ENCODE results near the gene EMILIN3.

EMILIN3 gene

DNA sequence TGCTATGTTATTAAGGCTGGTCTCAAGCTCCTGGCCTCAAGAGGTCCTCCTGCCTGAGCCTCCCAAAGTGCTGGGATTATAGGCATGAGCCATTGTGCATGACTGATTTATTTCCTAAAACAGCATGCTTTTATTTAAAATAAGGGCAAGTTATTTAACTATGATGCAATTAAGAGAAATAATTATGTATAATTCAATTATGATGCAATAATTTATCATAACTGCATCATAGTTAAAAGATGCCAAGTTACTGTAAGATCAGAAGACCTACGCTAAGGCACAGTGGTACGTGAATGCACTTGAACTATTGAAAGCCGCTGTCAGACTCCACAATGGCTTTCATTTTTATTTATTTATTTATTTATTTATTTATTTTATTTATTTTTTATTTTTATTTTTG lies 24.3 kb upstream of the EMILIN3 start:
- no peak for DNase-seq

DNA sequence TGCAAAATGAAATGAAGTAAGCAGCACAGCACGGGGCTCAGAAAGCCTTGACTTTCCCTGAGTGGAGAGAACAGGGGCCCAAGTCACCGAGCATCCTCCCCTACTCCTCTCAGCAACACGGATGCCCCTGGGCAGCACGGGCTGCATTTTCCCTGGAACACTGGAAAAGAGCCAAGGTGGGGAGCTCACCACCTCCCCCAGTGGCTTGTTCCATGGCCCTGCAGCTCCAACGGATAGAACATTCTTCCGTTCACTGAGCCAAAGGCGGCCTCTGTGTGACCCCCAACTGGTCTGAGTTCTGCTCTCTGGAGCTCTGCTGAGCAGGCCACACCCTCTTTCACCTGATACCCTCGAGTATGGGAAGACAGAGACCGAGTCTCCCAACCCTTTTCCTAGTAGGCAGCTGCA lies 20.8 kb upstream of the EMILIN3 start:
- no peak for DNase-seq

- DNase-seq: no peak
Measured at GRCh38 chr20:41386502-41387427, 20.1 kb upstream of the EMILIN3 start.

DNA sequence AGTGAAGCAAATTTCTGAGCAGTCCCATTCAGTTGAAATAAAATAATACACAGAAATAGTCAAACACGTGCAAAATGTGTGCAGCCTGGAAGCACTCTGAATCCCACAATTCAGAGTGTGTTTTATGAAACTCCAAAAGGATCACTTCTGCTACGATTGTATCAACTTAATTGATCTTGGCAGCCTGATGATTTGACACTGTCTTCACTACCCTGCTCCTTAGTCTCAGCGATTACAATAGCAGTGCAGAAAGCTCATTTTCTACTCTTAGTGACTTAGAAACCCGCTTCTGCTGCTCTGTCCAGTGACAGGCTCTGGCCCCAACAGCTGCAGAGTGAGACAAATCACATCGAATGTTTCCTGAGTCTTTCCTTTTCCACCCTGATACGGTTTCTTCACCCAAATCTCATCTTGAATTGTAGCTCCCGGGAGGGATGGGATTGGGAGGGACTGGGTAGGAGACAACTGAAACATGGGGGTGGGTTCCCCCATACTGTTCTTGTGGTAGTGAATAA lies 16.2 kb upstream of the EMILIN3 start:
- DNase-seq: no peak

GRCh38 chr20:41380551-41381193 lies 14.1 kb upstream of the EMILIN3 start:
- DNase-seq: no peak

- DNase-seq: no peak
Measured at GRCh38 chr20:41379551-41379950, 12.9 kb upstream of the EMILIN3 start.

- DNase-seq: no peak
Measured at GRCh38 chr20:41377275-41377674, 10.7 kb upstream of the EMILIN3 start.

DNA sequence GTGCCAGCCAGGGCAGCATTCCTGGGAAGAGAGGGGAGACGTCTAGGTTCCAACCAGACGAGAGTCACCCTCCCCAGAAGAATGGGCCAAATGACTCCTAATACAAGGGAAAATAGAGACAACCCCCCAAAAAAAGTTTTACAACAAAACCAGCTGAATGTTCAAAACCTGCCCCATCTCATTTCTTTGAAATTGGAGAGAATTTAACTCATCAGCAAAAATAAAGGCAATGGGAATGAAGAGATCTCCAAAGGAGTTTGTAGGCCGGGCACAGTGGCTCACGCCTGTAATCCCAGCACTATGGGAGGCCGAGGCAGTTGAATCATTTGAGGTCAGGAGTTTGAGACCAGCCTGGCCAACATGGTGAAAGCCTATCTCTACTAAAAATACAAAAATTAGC lies 9.7 kb upstream of the EMILIN3 start:
- no peak for DNase-seq

GRCh38 chr20:41375846-41376245 lies 9.2 kb upstream of the EMILIN3 start:
- DNase-seq: no peak

GRCh38 chr20:41373931-41374920 lies 7.6 kb upstream of the EMILIN3 start:
- DNase-seq: no peak

DNA sequence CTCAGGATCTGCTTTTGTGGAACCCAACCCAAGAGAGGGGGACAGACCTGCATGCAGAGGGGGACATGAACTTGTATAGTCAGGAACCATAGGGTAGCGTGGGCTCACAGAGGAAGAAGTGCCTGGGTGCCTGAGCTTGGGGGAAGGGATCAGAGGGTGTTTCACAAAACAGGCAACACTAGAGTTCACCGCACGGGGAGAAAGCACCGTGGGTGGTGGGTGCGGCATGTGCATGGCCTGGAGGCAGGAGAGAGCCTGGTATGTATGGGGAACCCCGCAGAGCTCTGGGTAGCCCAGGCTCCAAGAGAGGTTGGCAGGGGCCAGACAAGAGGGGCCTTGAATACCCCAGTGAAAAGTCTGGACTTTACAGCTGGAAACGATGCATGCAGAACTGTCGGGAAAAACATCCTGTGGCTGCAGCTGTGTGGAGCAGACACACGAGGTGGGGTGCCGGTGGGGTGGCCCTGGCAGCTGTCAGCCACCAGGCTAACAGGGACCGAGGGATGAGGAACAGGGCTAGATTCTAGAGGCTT lies 6.7 kb upstream of the EMILIN3 start:
- no peak for DNase-seq

- no peak for DNase-seq
Measured at GRCh38 chr20:41371371-41371770, 4.8 kb upstream of the EMILIN3 start.

DNA sequence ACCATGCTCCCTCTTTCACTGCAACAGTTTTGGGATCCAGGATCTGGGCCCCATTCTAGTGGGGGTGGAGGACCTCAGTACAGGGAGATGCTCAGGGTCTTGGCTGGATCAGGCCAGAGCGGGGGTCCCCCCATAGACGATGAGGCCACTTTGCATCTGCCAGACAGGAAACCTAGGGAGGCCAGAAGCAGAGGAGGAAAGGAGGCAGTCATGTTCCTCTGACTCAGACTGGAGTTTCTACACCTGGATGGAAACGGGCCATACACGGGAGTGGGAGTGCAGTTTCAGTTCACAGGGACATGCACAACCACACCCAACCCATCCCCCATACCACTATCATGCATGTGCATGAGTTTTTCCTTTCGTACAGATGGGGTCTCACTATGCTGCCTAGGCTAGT lies 3.6 kb upstream of the EMILIN3 start:
- no peak for DNase-seq

DNA sequence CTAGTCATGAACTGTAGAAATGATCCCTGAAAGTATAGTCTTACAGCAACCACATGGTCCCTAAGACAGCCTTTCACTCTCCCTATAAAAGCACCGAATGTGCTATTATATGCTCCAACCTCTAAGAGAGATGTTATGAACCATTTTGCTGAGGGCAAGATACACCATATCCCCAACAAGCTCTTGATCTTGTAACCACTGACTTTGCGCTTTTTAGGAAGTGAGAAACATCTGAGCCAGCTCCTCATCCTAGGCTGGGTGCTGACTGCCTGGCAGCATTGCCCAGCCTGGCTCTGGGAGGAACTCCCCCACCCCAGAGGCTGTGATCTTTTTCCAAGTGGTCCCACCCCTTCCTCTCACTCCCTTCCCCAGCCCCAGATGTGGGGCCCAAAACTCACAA lies 3.1 kb upstream of the EMILIN3 start:
- DNase-seq: no peak

GRCh38 chr20:41367956-41368355 lies 1.3 kb upstream of the EMILIN3 start:
- no peak for DNase-seq

- DNase-seq: no peak
Measured at GRCh38 chr20:41367393-41367695, 726 bp upstream of the EMILIN3 start.

GRCh38 chr20:41365777-41366545 lies 657 bp downstream of the EMILIN3 start:
- DNase-seq: no peak

DNA sequence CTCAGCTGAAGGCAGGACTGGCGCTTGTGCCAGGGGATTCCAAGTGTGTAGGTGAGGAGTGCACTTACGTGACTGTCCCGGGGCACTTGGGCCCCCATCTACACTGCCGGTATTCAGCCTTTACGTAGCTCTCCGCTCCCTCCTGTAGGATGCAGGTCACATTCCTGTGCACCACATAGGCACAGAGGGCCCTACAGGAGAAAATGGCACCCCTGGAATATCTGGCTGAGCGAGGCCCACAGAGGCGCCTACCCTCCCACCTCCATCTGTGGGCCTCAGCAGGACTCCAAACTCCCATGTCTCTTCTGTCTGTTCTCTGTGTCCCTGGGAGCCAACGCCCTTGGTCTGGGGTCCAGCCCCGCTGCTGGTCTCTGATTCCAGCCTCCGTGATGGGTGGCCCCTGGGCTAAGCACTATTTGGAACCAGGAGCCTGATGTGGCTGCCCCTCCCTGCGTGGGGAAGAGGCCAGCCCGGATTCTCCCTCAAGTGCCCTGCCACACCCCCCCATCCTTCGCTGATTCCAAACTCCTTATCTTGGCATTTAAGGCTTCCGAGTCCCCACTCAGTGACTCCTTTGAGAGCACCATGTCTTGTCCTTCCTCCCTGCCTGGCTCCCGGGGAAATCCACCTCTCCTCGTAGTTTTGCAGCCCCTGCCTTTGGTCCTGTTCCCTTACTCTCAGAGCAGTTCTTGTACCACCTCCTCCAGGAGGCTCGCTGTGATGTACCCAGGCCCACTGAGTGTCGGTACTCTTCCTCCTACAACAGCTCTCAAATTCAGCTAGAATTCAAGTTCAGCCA lies 1.5 kb downstream of the EMILIN3 start:
- no peak for DNase-seq

DNA sequence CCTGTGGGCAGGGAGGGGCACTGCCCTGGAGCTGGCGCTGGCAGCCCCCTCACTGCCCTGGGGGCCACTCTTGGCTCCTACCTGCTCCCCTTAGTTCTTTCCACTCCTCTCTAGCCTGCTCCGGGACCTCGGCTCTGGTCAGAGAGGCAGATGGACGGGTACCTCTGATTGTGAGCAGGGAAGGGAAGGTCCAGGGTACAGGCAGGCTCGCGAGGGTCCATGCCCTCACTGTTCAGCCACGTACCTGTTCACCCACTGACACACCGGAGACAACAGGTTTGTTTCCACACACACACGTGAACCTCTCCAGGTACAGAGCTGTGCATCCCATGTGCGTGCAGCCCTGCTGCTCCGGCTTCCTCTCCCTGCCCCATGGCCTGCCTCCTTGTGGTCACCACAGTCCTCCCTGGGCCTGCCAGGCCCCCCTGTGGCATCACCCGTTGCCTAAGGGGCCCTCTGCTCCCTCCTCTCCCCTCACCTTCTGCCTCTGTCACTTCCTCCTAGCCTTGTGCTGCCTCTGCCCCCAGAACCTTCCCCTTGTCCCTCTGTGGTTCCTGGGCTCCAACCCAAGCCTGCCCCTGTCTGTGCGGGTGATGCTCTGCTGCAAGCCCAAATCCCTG lies 2.3 kb downstream of the EMILIN3 start:
- DNase-seq: no peak

GRCh38 chr20:41363601-41364000 lies 3.0 kb downstream of the EMILIN3 start:
- DNase-seq: no peak

DNA sequence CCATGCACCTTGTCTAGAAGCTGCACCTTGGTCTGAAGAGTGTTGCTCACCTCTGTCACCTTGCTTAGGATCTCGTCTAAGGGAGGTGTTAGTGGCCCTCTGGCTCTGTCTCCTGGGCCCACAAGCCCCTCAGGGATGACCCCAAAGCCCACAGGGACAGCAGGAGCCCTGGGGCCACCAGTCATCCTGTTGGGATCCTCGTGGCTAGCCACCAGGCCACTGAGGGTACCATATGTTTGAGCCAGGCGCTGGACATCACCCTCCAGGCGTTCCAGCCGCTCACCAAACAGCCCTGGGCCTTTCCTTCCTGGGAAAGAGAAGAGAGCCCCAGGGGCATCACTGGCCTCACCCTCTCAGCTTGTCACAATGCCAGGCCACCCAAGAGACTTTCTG lies 3.9 kb downstream of the EMILIN3 start:
- DNase-seq: no peak
